HFF-Myc (cell line): ENCODE measurements around the gene PELI3.
A peak's percentile ranks its signal among the peaks of the same experiment; 100 is the strongest.
"Not testable (repeated sequence)": the region's sequence is repeated elsewhere in the genome, so short reads cannot be mapped to it uniquely, and the experiment has no call there.

Source experiments
- DNase-seq: peaks from one replicate; pipeline ENCODE4 v3.0.0-alpha.2; 2011; ENCODE audit warnings: low read depth; ENCODE audit errors: extremely low read depth
- H3K4me3 ChIP-seq: replicated peaks from 2 replicates; pipeline ENCODE4 v1.5.1; 2011; ENCODE audit warnings: low read depth, mild to moderate bottlenecking, control low read depth, low read length
- CTCF ChIP-seq: IDR thresholded peaks from 2 replicates; pipeline ENCODE4 v1.5.1; 2012; ENCODE audit warnings: mild to moderate bottlenecking, low read depth, low read length, control low read depth; ENCODE audit errors: missing control alignments

Gene PELI3

GRCh38 chr11:66432597-66432996 lies 34.1 kb upstream of the PELI3 start:
- no peak overlapping the region for H3K4me3 ChIP-seq
- no peak for DNase-seq
- TF ChIP-seq CTCF, result no peak

- peak overlapping the region; percentile 73 for H3K4me3 ChIP-seq
- no peak for DNase-seq
- no peak for TF ChIP-seq CTCF
Observed at GRCh38 chr11:66437979-66438503, 28.7 kb upstream of the PELI3 start.

- peak within 1 kb of the TSS; percentile 73 for H3K4me3 ChIP-seq
- DNase-seq, result peak; percentile 91
- TF ChIP-seq CTCF, result peak; percentile 65
Observed at GRCh38 chr11:66438504-66439466, 27.9 kb upstream of the PELI3 start, which contains the start of gene MRPL11. Gene MRPL11 (minus strand): TSS chr11:66438848. CDS start chr11:66438754, 94 bp downstream.

GRCh38 chr11:66440101-66440939 lies 26.4 kb upstream of the PELI3 start:
- not testable (repeated sequence) for H3K4me3 ChIP-seq, DNase-seq

- not testable (repeated sequence) for DNase-seq, H3K4me3 ChIP-seq
Observed at GRCh38 chr11:66440940-66441282, 25.8 kb upstream of the PELI3 start.

- no peak for TF ChIP-seq CTCF
- DNase-seq, result peak; percentile 70
- H3K4me3 ChIP-seq, result no peak overlapping the region
Observed at GRCh38 chr11:66443602-66444001, 23.1 kb upstream of the PELI3 start.

GRCh38 chr11:66447012-66447411 lies 19.7 kb upstream of the PELI3 start:
- DNase-seq, result no peak
- no peak for TF ChIP-seq CTCF
- no peak overlapping the region for H3K4me3 ChIP-seq
